D341Med (cell line): ENCODE measurements around the gene C3orf85.
A peak's percentile ranks its signal among the peaks of the same experiment; 100 is the strongest.
"Not testable (repeated sequence)": the region's sequence is repeated elsewhere in the genome, so short reads cannot be mapped to it uniquely, and the experiment has no call there.

Experiments used
- DNase-seq: peaks from one replicate; pipeline ENCODE4 v3.0.0; 2012; ENCODE audit warnings: low spot score

C3orf85 gene, protein sequence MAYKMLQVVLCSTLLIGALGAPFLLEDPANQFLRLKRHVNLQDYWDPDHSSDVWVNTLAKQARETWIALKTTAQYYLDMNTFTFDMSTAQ

GRCh38 chr3:109136523-109136922, at the start of gene C3orf85:
Gene C3orf85 (plus strand): TSS chr3:109136719. CDS start chr3:109136848, 129 bp downstream.
- no peak for DNase-seq

GRCh38 chr3:109089265-109089664, 47.3 kb upstream of the C3orf85 start:
- no peak for DNase-seq

DNA sequence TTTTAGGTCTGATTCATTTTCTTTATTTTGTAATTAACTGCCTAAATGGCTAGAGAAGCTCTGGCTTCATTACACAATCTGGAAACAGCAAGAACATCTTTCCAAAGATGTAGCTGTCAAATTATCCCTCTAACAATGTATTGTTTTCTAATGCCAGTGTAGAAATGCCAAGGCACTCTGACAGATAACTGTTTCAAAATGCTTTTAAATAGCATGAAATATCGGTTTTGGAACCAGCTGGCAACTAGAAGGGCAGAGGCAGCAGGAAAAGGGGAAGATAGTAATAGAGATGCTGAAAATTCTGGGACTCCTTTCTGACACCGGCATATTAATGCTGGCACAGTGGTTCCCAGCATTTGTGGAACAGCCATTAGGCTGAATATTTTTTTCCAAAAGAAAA, 44.7 kb upstream of the C3orf85 start:
- no peak for DNase-seq

DNA sequence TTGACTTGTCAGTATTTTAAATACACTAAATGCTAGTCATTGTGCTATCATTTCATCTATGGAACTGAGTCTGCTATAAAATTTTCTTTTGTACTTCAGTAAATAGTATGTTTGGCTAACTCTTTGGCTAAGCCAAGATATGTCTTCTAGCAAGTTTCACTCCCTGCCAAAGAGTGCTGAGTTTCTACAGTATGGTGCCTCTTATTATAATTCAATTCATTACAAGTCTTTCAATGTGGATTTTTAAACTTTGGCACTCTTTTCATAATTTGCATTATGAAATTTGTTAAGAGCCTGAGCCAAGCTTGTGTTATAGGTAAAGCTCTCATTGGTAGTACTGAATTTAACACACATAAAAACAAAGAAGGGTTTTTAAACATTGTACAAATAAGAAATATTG, 43.0 kb upstream of the C3orf85 start:
- no peak for DNase-seq

DNA sequence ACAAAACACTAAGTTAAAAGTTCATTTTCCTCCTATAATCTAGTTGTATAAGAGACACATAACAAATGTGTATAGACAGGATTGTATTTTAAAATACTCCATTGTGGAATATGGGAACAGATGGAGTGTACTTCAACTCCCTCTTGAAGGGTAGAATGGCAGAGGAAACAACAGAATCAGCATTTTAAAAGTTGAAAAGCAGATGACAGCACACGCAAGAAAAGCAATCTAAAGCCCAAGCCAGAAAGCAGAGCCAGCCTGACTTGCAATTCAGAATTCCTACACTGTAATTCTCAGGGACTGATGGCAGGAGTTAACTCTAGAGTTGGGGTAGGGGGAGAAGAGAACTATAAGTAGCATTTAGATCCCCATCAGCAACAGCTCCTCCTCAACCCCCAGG, 41.4 kb upstream of the C3orf85 start:
- no peak for DNase-seq

GRCh38 chr3:109098079-109098644, 38.4 kb upstream of the C3orf85 start:
- DNase-seq, result peak; percentile 48

DNA sequence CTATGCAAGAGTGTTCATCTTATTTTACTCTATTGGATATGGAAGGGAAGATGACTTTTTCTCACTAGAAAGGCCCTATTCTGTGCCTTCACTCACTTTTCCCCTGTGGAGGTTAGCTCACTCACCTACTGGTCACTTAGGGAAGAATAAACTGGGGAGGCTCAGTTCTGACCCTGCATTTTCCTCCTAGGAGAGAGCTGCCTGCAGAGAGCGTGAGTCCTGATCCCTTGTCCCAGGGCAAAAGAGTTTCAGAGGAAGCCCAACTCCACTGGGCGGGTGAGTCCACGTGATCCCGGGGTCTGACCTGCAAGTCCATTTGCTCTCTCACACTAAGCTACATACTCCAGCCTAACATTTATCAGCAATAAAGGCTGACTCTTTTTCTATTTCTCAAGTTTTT, 26.9 kb upstream of the C3orf85 start:
- DNase-seq, result no peak

GRCh38 chr3:109112946-109113760, 23.4 kb upstream of the C3orf85 start:
- DNase-seq, result no peak

DNA sequence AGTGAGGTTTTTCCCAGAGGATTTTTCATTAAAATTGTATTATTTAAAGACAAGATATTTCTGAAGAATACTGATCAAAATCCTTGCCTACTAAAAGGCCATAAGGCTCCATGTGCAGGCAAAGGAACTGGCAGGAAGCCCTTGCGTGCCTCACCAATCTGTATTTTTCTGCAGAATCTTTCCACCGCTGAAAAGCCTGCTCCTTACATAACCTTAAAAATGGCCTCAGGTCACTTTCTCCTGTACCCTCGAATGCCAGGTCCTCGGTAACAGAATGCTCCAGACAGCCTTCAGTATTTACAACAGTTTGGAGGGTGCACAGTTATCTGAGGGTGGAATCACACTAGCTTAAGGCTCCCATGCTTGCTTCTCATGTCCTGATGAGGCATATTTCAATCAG, 21.8 kb upstream of the C3orf85 start:
- no peak for DNase-seq

- no peak for DNase-seq
Measured at GRCh38 chr3:109115451-109115850, 21.1 kb upstream of the C3orf85 start.

- DNase-seq, result no peak
Measured at GRCh38 chr3:109116031-109116430, 20.5 kb upstream of the C3orf85 start.

DNA sequence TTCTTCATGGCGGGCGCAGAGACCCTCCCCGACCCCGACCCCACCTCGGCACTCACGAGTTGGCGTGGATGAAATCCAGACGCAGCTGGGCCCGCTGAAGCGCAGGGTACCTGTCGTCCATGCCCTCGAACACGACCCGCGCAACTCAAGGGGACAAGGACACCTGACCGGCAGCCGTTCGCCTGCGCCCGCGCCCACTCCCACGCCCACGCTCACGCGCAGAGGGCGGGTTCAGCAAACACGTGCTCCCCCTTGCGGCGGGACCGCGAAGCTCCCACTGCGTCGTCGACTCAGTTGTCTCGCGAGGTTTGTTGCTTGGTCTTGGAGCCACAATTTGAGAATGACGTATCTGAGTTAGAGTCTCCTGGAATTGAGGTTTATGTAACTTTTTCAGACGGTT, 18.6 kb upstream of the C3orf85 start, which contains the start of gene MORC1:
Gene MORC1, minus strand, starts transcription at position 196 of the 400 bp plus-strand sequence. Its CDS starts 75 bp downstream, at position 121.
- no peak for DNase-seq

GRCh38 chr3:109118584-109118983, 17.9 kb upstream of the C3orf85 start:
- DNase-seq, result no peak

DNA sequence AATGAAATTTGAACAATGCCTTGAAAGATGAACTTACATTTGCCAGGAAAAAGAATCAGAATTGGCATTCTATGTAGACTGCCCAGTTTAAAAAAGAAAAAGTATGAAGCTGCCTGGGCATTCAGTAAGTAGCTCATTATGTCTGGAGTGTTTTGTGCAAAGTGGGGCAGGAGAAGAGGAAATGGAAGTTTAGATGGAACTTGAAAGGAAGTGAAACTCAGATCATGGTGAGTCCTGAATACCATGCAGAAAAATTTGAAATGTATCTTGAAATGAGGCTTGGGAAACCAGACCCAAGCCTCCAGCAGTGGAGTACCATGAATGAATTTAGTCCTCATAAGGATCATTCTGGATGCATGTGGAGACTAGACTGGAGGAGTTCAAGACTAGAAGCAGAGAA, 13.8 kb upstream of the C3orf85 start:
- DNase-seq, result no peak

- DNase-seq, result no peak
Measured at GRCh38 chr3:109125902-109126301, 10.6 kb upstream of the C3orf85 start.

GRCh38 chr3:109127553-109127952, 9.0 kb upstream of the C3orf85 start:
- DNase-seq, result no peak

- peak; percentile 37 for DNase-seq
Measured at GRCh38 chr3:109131276-109131675, 5.2 kb upstream of the C3orf85 start.

- no peak for DNase-seq
Measured at GRCh38 chr3:109132801-109133473, 3.6 kb upstream of the C3orf85 start.

GRCh38 chr3:109133474-109133816, 3.1 kb upstream of the C3orf85 start:
- DNase-seq, result not testable (repeated sequence)

DNA sequence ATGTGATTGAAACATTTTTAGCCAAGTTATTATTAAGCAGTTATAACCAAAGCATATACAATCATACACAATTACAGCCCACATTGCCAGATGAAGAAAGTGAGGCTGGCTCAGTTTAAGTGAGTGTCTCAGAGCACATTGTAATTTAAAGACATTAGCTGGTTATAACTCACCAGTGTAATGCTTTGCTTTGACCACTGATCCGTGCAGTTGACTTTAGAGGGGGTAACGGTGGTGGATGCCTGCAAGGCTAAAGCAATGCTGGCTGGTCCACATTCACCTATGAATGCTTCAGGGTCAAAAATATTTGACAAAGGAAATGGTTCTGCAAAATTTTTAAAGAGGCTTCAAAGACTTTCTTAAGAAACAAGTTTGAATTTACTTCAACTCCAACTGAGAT, 1.2 kb downstream of the C3orf85 start:
- DNase-seq, result no peak

- no peak for DNase-seq
Measured at GRCh38 chr3:109140318-109140717, 3.8 kb downstream of the C3orf85 start.

- DNase-seq, result no peak
Measured at GRCh38 chr3:109143646-109144045, 7.1 kb downstream of the C3orf85 start.

GRCh38 chr3:109149078-109149477, 12.6 kb downstream of the C3orf85 start:
- no peak for DNase-seq
